ENCODE data around the gene ERICH3.
"Not testable (repeated sequence)": the region's sequence is repeated elsewhere in the genome, so short reads cannot be mapped to it uniquely, and the experiment has no call there.

Gene ERICH3

DNA sequence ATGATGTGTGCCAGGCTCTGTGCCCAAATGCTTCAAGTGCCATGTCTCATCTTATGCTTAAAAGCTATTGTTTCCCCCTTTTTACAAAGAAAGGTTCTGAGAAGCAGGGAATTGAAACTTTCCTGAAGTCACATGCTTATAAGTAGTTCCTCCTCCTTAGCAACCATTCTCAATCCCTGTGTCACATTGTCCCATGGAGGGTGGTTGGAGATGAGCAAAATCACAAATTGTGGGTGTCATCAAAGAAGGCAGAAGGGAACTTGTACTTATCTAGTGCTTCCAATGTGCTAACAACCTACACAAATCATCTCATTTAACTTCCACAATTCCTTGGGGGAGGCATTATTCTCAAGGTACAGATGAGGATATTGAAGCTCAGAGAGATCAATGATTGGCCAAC is 10.1 kb upstream of the ERICH3 start:
- DNase-seq (ENCODE audit: low read depth, low spot score): no peak
- no peak overlapping the region for H3K4me3 ChIP-seq (ENCODE audit: low read length)

DNA sequence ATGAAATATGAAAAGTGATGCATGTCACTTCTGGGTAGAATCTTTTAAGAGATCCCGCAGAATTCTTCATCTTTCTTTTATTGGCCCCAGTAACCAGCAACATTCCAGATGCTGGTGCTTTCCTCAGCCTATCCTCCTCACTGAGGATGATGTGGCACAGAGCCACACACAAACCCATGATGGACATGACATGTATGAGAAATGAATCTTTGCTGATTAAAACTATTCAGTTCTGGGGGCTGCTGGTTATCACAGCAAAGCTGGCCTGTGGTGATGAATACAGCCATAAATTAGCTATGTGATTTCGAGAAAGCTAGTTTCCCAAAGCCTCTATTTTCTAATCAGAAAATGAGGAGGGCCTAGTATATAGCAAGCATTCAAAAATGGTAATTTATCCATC is 8.3 kb upstream of the ERICH3 start:
- H3K4me3 ChIP-seq (ENCODE audit: low read length): no peak overlapping the region
- DNase-seq (ENCODE audit: low read depth, low spot score): no peak

DNA sequence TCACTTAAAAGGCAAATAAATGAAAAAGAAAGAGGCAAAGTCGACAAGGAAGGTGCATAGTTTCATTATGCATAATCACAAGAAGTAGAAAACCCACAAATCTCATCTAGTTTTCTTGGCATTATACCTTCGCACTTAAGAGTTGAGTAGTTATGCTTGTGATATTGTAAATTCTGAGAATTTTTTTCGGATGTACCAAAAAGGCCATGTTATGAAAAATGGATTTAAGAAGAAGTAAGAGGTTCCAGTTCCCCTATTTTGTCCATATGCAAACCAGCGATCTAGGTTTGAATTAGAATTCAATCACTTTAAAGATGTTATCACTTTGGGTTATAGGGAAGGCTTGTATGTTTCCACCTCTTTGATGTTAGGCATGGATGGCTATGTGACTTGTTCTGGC is 7.9 kb upstream of the ERICH3 start:
- no peak overlapping the region for H3K4me3 ChIP-seq (ENCODE audit: low read length)
- no peak for DNase-seq (ENCODE audit: low read depth, low spot score)

DNA sequence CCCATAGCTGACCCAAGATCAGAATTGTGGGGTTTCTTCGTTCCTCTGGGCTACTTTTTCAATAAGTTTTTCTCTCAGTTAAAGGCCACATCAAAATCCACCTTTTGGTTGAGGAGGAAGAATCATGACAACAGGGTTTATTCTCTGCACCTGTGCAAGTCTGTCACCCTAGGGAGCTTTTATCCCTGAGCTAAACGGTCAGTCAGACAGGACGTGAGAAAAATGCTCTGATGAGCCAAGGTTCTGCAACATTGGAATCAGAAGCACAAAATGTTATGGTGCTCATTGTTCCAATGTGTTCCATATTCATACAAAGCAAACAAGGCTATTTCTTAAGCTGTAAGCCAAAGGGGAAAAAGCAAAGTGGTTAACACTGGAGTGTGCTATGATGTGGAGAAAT is 7.4 kb upstream of the ERICH3 start:
- no peak overlapping the region for H3K4me3 ChIP-seq (ENCODE audit: low read length)
- DNase-seq (ENCODE audit: low read depth, low spot score): no peak

DNA sequence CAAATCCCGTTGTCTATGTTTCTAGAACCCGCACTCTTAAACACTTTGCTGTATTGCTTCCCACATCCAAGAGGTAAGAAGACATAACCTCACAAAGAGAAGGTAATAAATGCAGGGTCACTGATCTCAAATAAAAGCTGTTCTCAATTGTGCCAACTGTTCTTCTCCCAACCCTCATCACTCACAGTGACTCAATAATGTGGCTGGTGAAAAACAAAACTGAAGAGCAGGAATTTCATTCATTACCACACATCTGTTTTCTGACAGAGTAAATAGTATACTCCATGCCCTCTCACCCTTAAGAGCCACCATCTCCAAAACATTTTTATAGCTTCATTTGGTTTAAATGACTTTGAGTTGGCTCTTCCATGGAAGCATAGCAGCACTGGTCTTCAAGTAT is 6.2 kb upstream of the ERICH3 start:
- DNase-seq (ENCODE audit: low read depth, low spot score): no peak
- no peak overlapping the region for H3K4me3 ChIP-seq (ENCODE audit: low read length)

DNA sequence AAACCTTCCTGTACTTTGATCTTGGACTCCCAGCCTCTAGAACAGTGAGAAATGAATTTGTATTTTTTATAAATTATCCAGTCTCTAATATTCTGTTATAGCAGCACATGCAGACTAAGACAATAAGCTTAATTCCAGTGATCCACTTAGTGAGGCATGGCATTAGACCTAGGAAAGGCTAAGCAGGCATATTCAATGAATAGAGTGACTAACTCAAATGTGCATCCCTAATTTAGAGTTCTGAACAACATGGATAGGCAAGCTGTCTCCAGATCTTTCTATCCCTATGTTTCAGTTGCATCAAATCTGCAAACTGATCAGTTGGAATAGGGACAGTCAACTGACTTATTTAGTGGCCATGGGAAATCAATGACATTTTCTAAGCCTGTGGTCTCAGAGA is 4.3 kb upstream of the ERICH3 start:
- no peak overlapping the region for H3K4me3 ChIP-seq (ENCODE audit: low read length)
- no peak for DNase-seq (ENCODE audit: low read depth, low spot score)

DNA sequence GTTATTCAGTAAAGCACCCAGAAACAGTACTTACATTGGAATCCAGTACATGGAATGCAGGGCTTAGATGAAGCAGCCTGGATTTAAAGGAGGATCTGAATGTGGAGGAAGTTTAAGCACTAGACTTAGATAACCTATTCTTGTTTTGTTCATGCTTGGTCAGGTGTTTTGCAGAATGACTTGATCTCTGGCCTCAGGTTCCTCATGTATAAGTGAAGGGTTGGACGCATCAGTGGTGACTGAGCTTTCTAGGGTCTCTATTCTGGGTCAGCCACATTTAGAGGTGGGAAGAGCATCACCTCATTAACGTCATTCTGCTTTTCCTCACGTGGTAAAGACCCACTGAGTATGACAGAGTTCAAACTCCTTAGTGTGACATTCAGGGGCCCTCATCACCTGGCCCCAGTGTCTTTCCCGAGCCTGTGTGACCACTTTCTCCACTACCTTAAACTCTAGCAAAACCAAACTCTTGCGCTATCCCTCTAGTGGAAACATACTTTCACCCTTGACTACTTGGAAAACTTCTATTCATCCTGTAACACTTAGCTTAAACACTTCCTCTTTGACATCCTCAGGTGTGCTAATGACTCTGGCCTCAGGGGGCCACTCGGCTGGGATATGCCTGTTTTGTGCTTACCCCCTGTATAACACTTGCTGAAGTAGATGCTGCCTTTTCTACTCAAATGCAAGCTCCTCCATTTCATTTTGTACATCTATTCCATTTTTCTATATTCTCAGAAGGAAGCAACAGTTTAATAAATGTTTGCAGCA is 871 bp upstream of the ERICH3 start:
- no peak for DNase-seq (ENCODE audit: low read depth, low spot score)
- no peak overlapping the region for H3K4me3 ChIP-seq (ENCODE audit: low read length)

DNA sequence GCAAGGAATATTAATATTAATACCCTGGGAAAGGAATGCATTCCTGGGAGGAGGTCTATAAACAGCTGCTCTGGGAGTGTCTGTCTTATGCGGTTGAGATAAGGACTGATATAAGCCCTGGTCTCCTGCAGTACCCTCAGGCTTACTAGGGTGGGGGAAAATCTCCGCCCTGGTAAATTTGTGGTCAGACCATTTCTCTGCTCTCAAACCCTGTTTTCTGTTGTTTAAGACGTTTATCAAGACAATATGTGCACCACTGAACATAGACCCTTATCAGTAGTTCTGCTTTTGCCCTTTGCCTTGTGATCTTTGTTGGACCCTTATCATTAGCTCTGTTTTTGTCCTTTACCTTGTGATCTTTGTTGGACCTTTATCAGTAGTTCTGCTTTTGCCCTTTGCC is 2.7 kb downstream of the ERICH3 start:
- not testable (repeated sequence) for DNase-seq (ENCODE audit: low read depth, low spot score); H3K4me3 ChIP-seq (ENCODE audit: low read length)

DNA sequence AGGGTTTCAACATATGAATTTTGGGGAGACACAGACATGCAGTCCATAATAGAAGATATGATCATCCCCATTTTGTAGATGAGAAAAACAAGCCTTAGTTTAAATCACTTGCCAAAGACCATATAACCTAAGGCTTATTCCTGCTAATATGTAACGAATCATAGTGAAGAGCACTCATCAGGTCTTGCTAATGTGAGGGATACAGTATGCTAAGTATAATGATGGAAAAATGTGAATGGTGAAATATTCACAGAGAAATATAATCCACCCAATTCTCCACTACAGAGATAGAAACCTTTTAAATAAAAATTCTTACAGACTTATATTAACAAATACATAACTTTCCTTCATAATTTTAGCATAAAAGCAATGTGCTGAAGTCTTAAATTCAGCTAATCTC is 18.9 kb downstream of the ERICH3 start:
- DNase-seq (ENCODE audit: low read depth, low spot score): no peak
- no peak overlapping the region for H3K4me3 ChIP-seq (ENCODE audit: low read length)

DNA sequence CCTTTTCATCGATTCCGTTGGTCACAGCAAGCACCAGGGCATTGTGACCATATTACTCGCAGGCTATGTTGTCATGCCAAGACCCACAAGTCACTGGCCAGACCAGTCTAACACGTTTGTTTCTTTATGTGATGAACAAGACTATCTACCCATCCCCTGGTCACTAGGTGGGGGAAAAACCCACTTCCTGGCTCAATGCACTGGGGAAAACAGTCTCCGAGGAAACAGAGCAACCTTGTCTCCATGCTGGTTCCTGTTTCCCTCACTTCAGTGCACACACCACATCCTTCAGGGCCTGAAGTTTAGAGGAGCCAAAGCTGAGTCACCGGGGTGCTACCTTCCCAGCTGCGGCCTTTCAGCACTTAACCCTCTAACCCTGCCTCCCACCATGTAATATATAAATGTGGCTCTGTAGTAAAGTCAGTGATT is 20.9 kb downstream of the ERICH3 start:
- H3K4me3 ChIP-seq (ENCODE audit: low read length): no peak overlapping the region
- DNase-seq (ENCODE audit: low read depth, low spot score): peak; percentile 51

DNA sequence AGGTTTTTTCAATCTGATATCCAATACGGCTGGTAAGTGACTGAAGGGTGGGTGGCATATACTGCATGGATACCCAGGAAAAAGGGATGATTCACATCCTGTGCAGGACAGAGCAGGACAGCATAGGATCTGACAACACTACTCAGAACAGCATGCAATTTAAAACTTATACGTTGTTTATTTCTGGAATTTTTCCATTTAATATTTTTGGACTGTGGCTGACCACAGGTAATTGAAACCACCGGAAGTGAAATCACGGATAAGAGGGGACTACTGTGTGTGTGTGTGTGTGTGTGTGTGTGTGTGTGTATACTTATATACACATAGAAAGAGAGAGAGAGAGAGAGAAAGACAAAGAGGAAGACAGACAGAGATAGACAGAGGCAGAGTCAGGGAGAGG is 23.0 kb downstream of the ERICH3 start:
- no peak overlapping the region for H3K4me3 ChIP-seq (ENCODE audit: low read length)
- DNase-seq (ENCODE audit: low read depth, low spot score): no peak

DNA sequence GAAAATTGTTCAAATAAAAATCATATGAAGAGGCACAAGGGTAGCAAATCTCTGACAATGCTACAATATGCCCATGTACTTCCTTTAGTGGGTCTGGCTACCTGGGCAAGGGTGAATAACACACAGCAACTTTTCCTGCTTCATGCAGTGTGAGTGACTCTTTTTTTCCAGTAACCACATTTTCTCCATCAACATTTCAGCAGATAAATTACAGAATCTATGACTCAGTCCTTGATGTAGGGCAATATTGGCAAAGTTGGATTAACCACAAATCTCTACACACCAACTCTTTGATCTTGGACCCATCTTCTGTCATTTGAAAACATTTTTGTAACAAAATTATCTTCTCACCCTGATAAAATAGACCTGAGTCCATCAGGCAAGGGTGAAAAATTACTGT is 31.7 kb downstream of the ERICH3 start:
- no peak overlapping the region for H3K4me3 ChIP-seq (ENCODE audit: low read length)
- DNase-seq (ENCODE audit: low read depth, low spot score): no peak

DNA sequence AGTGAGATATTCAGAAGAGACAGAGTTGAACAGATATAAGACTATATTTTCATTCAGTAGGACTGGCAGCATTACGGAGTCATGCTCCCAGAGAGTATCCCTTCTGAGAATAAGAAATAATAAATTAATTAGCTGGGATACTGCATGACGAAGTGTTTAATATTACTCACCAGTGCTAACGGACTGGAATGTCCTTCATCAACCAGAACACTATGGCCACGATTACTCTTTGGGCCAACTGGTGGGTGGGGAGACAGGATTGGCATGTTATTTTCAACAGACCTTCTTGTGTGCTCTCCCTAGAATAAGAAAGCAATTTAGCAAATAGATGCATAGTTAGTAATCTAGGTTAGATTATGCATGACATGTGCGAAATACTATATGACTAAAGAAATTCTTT is 32.4 kb downstream of the ERICH3 start:
- no peak for DNase-seq (ENCODE audit: low read depth, low spot score)
- no peak overlapping the region for H3K4me3 ChIP-seq (ENCODE audit: low read length)

DNA sequence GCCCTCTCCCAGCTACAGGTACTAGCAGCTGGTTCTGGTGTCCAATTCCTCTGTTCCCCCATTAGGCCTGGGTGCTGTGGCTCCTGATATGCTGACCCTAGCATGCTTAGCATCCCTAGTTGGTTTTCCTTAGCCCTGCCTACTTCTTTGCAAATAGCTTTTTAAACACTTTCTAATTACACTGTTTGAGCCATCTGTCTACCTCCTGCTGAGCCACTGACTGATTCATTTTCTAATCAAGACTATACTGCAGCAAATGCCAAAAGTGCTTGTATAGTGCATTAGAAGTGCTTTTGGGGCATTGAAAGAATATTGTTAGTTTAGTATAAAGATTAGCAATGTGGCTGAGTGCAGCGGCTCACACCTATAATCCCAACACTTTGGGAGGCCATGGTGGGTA is 36.3 kb downstream of the ERICH3 start:
- DNase-seq (ENCODE audit: low read depth, low spot score): no peak
- H3K4me3 ChIP-seq (ENCODE audit: low read length): no peak overlapping the region

DNA sequence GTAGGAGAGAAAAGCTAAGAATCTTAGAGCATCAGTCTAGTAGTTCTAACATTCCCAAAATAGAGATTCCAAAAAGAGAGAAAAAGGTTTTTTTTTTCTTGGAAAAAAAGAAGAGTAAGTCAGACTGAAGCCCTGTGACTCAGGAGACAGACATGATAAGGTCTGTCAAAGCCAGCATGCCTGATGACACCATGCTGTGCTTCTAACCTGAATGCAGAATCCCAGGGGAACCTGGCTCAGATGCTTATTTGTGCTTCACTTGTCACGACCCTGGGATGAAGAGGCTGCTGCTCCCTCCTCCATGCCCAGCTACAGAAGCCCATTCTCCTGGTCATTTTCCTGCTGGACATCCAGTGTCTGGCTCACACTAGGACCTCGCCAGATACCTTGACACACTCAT is 44.3 kb downstream of the ERICH3 start:
- DNase-seq (ENCODE audit: low read depth, low spot score): no peak
- no peak overlapping the region for H3K4me3 ChIP-seq (ENCODE audit: low read length)

DNA sequence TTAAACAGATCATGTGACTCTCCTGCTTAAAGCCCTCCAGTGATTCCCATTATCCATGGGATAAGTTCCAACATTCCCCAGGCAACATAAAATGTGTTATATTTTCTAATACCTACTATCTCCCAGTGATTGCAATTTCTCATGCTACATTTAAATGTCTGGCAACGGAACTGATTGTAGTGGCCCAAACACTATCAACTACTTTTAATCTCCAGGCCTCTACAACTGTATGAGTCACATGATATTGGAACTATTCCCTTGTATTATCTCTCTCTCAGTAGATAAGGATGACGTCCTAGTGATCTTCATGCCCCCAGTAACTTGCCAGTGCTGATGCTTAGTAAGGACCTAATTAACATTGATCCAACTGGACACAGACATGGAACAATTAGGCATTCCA is 49.9 kb downstream of the ERICH3 start:
- no peak overlapping the region for H3K4me3 ChIP-seq (ENCODE audit: low read length)
- no peak for DNase-seq (ENCODE audit: low read depth, low spot score)

DNA sequence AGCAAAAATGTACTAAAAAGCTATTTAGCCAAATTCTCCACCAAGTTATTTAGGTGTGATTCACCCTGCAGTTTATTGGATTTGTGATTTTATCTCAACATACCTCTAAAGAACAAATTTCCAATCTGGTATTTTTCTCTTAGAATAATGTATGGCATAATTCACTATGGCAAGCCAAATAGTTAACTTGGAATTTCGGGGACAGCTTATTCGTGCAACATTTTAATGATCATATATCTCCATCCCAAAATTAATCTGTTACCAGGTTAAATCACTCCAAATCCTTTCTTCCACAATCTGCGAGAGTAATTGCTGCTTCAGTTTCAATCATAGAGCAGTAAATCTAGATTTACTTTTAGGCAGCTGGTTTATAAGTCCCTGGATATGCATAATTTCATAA is 53.4 kb downstream of the ERICH3 start:
- no peak overlapping the region for H3K4me3 ChIP-seq (ENCODE audit: low read length)
- DNase-seq (ENCODE audit: low read depth, low spot score): no peak

DNA sequence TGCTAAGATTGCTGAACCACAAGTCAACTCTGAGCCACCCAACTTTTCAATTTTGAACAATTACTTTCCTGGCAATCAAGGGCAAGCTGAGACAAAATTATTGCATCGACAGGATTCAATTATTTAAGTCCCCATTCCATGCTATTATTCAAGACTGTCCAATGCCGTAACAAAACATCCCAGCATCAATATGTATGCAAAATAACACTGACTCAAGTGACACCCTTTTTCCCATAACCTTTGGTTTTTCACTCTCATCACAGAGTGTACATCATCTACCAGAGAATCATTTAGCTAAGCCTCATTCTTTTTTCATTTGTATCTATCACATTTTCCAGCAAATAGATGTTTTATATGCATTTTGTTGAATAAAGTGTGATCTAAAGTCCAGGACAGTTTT is 54.6 kb downstream of the ERICH3 start:
- DNase-seq (ENCODE audit: low read depth, low spot score): no peak

DNA sequence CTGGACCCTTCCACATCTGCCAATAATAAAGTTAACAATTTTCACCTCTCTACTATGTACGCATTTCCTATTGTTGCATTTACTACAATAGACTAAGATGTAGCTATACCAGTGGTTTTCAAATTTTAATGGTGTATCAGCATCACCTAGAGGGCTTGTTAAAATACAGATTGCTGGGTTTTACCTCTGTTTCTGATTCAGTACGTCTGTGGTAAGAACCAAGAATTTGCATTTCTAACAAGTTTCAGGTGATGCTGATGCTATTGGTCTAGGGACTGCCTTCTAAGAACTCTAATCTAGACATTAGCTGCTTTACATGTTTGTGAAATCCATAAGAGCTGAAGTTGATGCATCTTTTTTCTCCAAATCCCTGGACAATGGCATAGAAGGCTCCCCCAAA is 59.7 kb downstream of the ERICH3 start:
- no peak for DNase-seq (ENCODE audit: low read depth, low spot score)
- no peak overlapping the region for H3K4me3 ChIP-seq (ENCODE audit: low read length)

More for the DNA sequence above, 54.6 kb downstream of the ERICH3 start:
- H3K4me3 ChIP-seq (ENCODE audit: low read length): no peak overlapping the region

DNA sequence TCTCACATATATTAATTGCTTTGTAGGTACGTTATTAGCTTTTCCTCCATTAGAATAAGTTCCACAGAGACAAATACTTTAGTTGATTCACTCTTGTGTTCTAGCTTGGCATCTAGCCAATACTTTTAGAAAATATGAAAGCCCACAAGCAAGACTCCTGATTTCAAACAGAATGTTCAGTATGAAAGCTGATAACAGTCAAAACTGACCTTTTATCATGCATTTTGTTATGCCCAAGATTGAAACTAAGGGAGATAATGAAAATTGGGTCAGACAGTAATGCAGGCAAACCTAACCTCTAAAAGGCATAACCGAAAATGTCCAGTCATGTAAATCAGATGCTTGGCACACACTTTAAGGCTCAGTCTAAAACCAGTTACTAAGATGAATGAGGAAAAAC is 61.7 kb downstream of the ERICH3 start:
- DNase-seq (ENCODE audit: low read depth, low spot score): no peak

DNA sequence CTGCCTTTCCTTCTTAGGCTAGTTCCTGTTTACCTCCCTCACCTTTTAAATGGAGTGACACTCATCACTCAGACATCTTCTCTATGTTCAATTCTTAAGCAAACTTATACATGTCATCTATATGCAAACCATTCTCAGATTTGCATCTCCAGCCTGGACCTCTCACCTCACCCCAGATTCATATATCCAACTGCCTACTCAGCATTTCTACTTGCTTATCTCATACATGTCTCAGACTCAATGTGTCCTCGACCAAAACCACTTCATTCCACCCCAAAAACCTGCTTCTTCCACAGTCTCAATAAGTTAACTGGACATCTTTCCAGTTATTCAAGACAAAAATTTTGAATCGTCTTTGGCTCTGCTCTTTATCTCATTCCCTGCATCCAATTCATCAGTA is 62.6 kb downstream of the ERICH3 start:
- no peak for DNase-seq (ENCODE audit: low read depth, low spot score)
- no peak overlapping the region for H3K4me3 ChIP-seq (ENCODE audit: low read length)

More for the DNA sequence above, 61.7 kb downstream of the ERICH3 start:
- no peak overlapping the region for H3K4me3 ChIP-seq (ENCODE audit: low read length)

Measured in Jurkat, Clone E6-1 (cell line).